ENCODE measurements around the gene REV3L.

DNA sequence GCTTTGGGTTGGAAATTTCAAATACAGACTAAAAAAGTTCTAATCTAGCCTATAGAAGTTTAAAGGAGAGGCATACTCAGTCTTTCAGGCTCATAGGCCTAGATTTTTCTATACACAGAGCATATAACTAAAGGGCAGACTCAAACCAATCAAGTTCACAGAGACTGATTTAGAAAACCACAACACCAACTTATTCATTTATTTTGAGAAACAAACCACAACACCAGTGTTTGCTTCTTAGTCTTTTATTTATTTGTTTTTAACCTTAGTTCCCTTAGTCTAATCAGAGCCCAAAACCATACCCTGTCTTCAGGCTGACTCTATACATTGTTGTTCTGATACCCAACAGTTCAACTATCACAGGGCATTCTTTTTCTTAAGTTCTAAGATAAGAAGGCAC is 103.7 kb downstream of the REV3L start:
- TF ChIP-seq POLR2AphosphoS5 (IDR thresholded peaks at IDR 0.05; ENCODE audit: borderline replicate concordance, low read depth, low read length) = no peak
- no peak for TF ChIP-seq EZH2 (IDR thresholded peaks at IDR 0.05)
- TF ChIP-seq FOXP2 (optimal IDR thresholded peaks at IDR 0.05; ENCODE audit: control extremely low read depth, extremely low read length, insufficient read depth) = no peak

Measured in SK-N-MC (cell line).